K562 (cell line): ENCODE data around the gene DDX41. TPM values are rescaled to one million over a fixed set of nuclear protein-coding genes. Genes with fewer than 3 reads are reported as not detected.

Source experiments
- ATF7 ChIP-seq: fragments of 450-650 bp; IDR thresholded peaks from 2 replicates; pipeline ENCODE4 v1.7.1; 2014; ENCODE audit warnings: mild to moderate bottlenecking, moderate library complexity
- BRD9 ChIP-seq: fragments of 450-650 bp; IDR thresholded peaks from 2 replicates; pipeline ENCODE4 v1.6.1; 2018; ENCODE audit warnings: low read depth; ENCODE audit not compliant: partially characterized antibody
- CBFA2T3 ChIP-seq: fragments of 450-650 bp; IDR thresholded peaks from 2 replicates; pipeline ENCODE4 v1.6.1; 2017
- CHD7 ChIP-seq: fragments of 200-600 bp; sonication (generic); IDR thresholded peaks from one replicate; pipeline ENCODE4 v1.6.1; 2012; ENCODE audit warnings: mild to moderate bottlenecking, low read depth, low read length, inconsistent platforms
- EZH2 ChIP-seq: IDR thresholded peaks from 2 replicates; pipeline ENCODE4 v1.6.1; 2012; ENCODE audit warnings: low read depth, mild to moderate bottlenecking, inconsistent platforms, low read length, borderline replicate concordance
- FOXJ3 ChIP-seq: sonication (generic); formaldehyde crosslinking; IDR thresholded peaks from 2 replicates; pipeline ENCODE4 v1.4.0; 2020; ENCODE audit warnings: mild to moderate bottlenecking, missing genetic modification reagents
- GATA2 ChIP-seq: sonication (generic); formaldehyde crosslinking; IDR thresholded peaks from 2 replicates; pipeline ENCODE4 v1.4.0; 2020; ENCODE audit warnings: mild to moderate bottlenecking, missing genetic modification reagents
- GTF2A2 ChIP-seq: IDR thresholded peaks from 2 replicates; pipeline ENCODE4 v1.6.1; 2016; ENCODE audit warnings: mild to moderate bottlenecking, missing genetic modification characterization, missing compliant biosample characterization
- HDAC3 ChIP-seq: fragments of 450-650 bp; IDR thresholded peaks from 2 replicates; pipeline ENCODE4 v1.6.1; 2018; ENCODE audit warnings: borderline replicate concordance, mild to moderate bottlenecking, moderate library complexity; ENCODE audit not compliant: partially characterized antibody
- MAX ChIP-seq: sonication (generic); formaldehyde crosslinking; IDR thresholded peaks from 2 replicates; pipeline ENCODE4 v1.9.0; 2022; ENCODE audit warnings: mild to moderate bottlenecking, missing genetic modification reagents
- MLLT1 ChIP-seq, 2 experiments: fragments of 450-650 bp; IDR thresholded peaks; 2 replicates each; pipeline ENCODE4 v1.6.1; 2016
- MYBL2 ChIP-seq, 2 experiments: fragments of 450-650 bp in 1 of 2; sonication (generic) in 1 of 2; formaldehyde crosslinking in 1 of 2; IDR thresholded peaks; 2 replicates each; pipeline versions ENCODE4 v1.6.1 to v1.8.1; 2017 to 2022; ENCODE audit warnings: borderline replicate concordance in 1 of 2, inconsistent platforms in 1 of 2, low read depth in 1 of 2, mild to moderate bottlenecking in 1 of 2, missing genetic modification reagents in 1 of 2, moderate library complexity in 1 of 2
- SRSF1 ChIP-seq: fragments of 200-400 bp; formaldehyde crosslinking; IDR thresholded peaks from 2 replicates; pipeline ENCODE4 v1.6.1; 2017; ENCODE audit warnings: mild to moderate bottlenecking, low read depth, low read length, moderate library complexity
- ZNF507 ChIP-seq: conservative IDR thresholded peaks from 2 replicates; pipeline ENCODE4 v1.6.1; 2017; ENCODE audit warnings: missing genetic modification characterization, missing compliant biosample characterization
- ZNF668 ChIP-seq: fragments of 250-450 bp; sonication (Bioruptor Pico); IDR thresholded peaks from 2 replicates; pipeline ENCODE4 v1.8.0; 2022; ENCODE audit warnings: mild to moderate bottlenecking, inconsistent platforms
- ZNF696 ChIP-seq: fragments of 250-450 bp; sonication (Bioruptor Pico); conservative IDR thresholded peaks from 2 replicates; pipeline ENCODE4 v1.4.0; 2020; ENCODE audit warnings: mild to moderate bottlenecking, moderate library complexity
- polyA plus RNA-seq, 8 experiments: library from polyadenylated mRNA; depleted of rRNA in 4 of 8; stranded (reverse) in 5 of 8; unstranded in 3 of 8; fragments of >200 nt; fragmentation: Nextera tagmentation in 2 of 8; fragmentation: Illumina TruSeq in 1 of 8; extraction: Ambion mirVana in 2 of 8; extraction: Trizol in 1 of 8; gene quantifications; 2 replicates each; pipeline versions ENCODE4 v1.2.1 to v1.2.3, GENCODE V29; 2011 to 2014; ENCODE audit warnings: inconsistent platforms in 1 of 8, missing spikeins in 1 of 8
- total RNA-seq, 7 experiments: library from RNA; depleted of rRNA in 6 of 7; stranded (reverse); fragments of >200 nt in 6 of 7; fragmentation: Illumina TruSeq in 2 of 7; extraction: Trizol in 2 of 7; gene quantifications; 2 replicates each; pipeline versions ENCODE4 v1.2.1 to v1.2.3, GENCODE V29; 2011 to 2021; ENCODE audit warnings: low replicate concordance in 1 of 7

DDX41 gene
- total and polyA plus RNA-seq, 9 of the 15 experiments (the other 6 are each of a cell fraction or from before 2014, with no cell fraction given): 38.2 to 284 (median 116) TPM

- TF ChIP-seq FOXJ3 (CRISPR knock-in tag): no peak
- no peak for TF ChIP-seq MLLT1 (IDR thresholded peaks at IDR 0.05)
- TF ChIP-seq ZNF507: no peak
- TF ChIP-seq MAX (CRISPR knock-in tag): peak; percentile 78
- no peak for TF ChIP-seq HDAC3
- no peak for TF ChIP-seq GATA2 (CRISPR knock-in tag)
- no peak for TF ChIP-seq MYBL2 (IDR thresholded peaks at IDR 0.05; ENCODE audit: low read depth)
- TF ChIP-seq MYBL2 (CRISPR knock-in tag; IDR thresholded peaks at IDR 0.05; ENCODE audit: borderline replicate concordance): no peak
- TF ChIP-seq CHD7: no peak
- TF ChIP-seq EZH2: no peak
- TF ChIP-seq ZNF696: no peak
- TF ChIP-seq ZNF668 (CRISPR knock-in tag): no peak
- TF ChIP-seq BRD9: peak; percentile 50
- TF ChIP-seq GTF2A2 (tag): no peak
- no peak for TF ChIP-seq CBFA2T3
- no peak for TF ChIP-seq SRSF1
- peak; percentile 71 for TF ChIP-seq ATF7
Observed at GRCh38 chr5:177554474-177555111, 37.8 kb upstream of the DDX41 start, which contains the start of gene FAM193B (continued).
